Keratinocyte (primary cell): Measurements from ENCODE around the gene ANKRD42. TPM values are rescaled to one million over a fixed set of nuclear protein-coding genes. Genes with fewer than 3 reads are reported as not detected.
A peak's percentile ranks its signal among the peaks of the same experiment; 100 is the strongest.

ENCODE experiments used
- DNase-seq: peaks from one replicate; pipeline ENCODE4 v3.0.0-alpha.2; 2011; ENCODE audit warnings: low read depth, missing footprints, low spot score
- FAIRE-seq: peaks from 2 replicates; lab custom pipeline; 2011; peaks lifted over from hg19 to GRCh38; lab: Jason Lieb, UNC
- H2AFZ ChIP-seq: 2 replicates; pipeline ENCODE4 v1.6.0; 2012; ENCODE audit warnings: low read length, control low read depth, inconsistent platforms; ENCODE audit not compliant: control insufficient read depth
- H3K27ac ChIP-seq: 2 replicates; pipeline ENCODE4 v1.5.1; 2011; ENCODE audit warnings: low read length; ENCODE audit not compliant: control insufficient read depth, insufficient read depth
- H3K27me3 ChIP-seq: 3 replicates; pipeline ENCODE4 v1.6.0; 2011; ENCODE audit warnings: low read length; ENCODE audit not compliant: control insufficient read depth, insufficient read depth; ENCODE audit errors: extremely low read depth
- H3K36me3 ChIP-seq, 2 experiments: 2 replicates in 1 of 2; 3 replicates in 1 of 2; pipeline ENCODE4 v1.5.1; 2011; ENCODE audit warnings: low read length in 2 of 2, mild to moderate bottlenecking in 1 of 2; ENCODE audit not compliant: control insufficient read depth in 2 of 2, insufficient read depth in 2 of 2; ENCODE audit errors: extremely low read depth in 1 of 2
- H3K4me1 ChIP-seq: 3 replicates; pipeline ENCODE4 v1.5.1; 2011; ENCODE audit warnings: low read length; ENCODE audit not compliant: control insufficient read depth, insufficient read depth; ENCODE audit errors: extremely low read depth
- H3K4me2 ChIP-seq: 3 replicates; pipeline ENCODE4 v1.6.0; 2011; ENCODE audit warnings: low read depth, low read length; ENCODE audit not compliant: control insufficient read depth, insufficient read depth; ENCODE audit errors: extremely low read depth
- H3K4me3 ChIP-seq, 3 experiments: fragments of 200-600 bp in 1 of 3; sonication (generic) in 1 of 3; 2 replicates in 2 of 3; 3 replicates in 1 of 3; pipeline ENCODE4 v1.5.1; 2011 to 2016; ENCODE audit warnings: low read length in 3 of 3, mild to moderate bottlenecking in 3 of 3, control low read depth in 2 of 3, inconsistent platforms in 1 of 3, low read depth in 1 of 3, mixed read lengths in 1 of 3, mixed run types in 1 of 3, moderate library complexity in 1 of 3; ENCODE audit not compliant: control insufficient read depth in 2 of 3, insufficient read depth in 2 of 3; ENCODE audit errors: extremely low read depth in 1 of 3
- H3K79me2 ChIP-seq: 2 replicates; pipeline ENCODE4 v1.6.0; 2012; ENCODE audit warnings: low read length; ENCODE audit not compliant: control insufficient read depth, insufficient read depth
- H3K9ac ChIP-seq: 3 replicates; pipeline ENCODE4 v1.6.0; 2011; ENCODE audit warnings: low read length; ENCODE audit not compliant: control insufficient read depth, insufficient read depth; ENCODE audit errors: extremely low read depth
- H3K9me1 ChIP-seq: 3 replicates; pipeline ENCODE4 v1.6.0; 2011; ENCODE audit warnings: low read length; ENCODE audit not compliant: control insufficient read depth, insufficient read depth; ENCODE audit errors: extremely low read depth
- H3K9me3 ChIP-seq: 2 replicates; pipeline ENCODE4 v1.5.1; 2012; ENCODE audit warnings: low read depth, low read length; ENCODE audit not compliant: control insufficient read depth
- H4K20me1 ChIP-seq: 3 replicates; pipeline ENCODE4 v1.6.0; 2011; ENCODE audit warnings: low read length; ENCODE audit not compliant: control insufficient read depth, insufficient read depth; ENCODE audit errors: extremely low read depth
- EZH2 ChIP-seq: IDR thresholded peaks from one replicate; pipeline ENCODE4 v1.6.1; 2012; ENCODE audit warnings: inconsistent platforms, mild to moderate bottlenecking, low read length, moderate library complexity
- dilution Hi-C: fragments of 300-500 bp; cut with MboI; formaldehyde crosslinking; loops from one replicate; pipeline ENCODE4 v1.7.0; 2020; ENCODE audit warnings: low sequenced_read_pairs; ENCODE audit not compliant: extremely low pct_ligation_motif_present
- polyA plus RNA-seq, 5 experiments: library from polyadenylated mRNA; depleted of rRNA in 3 of 5; stranded (reverse) in 3 of 5; stranded (forward) in 1 of 5; unstranded in 1 of 5; fragments of >200 nt; gene quantifications; 1 replicate in 1 of 5; 2 replicates in 3 of 5; 3 replicates in 1 of 5; pipeline versions ENCODE4 v1.2.1 to v1.2.3, GENCODE V29; 2011 to 2012; ENCODE audit warnings: missing spikeins in 2 of 5, low read depth in 1 of 5, low replicate concordance in 1 of 5
- TF ChIP-seq, protein P1 (sequence below), 3 experiments: IDR thresholded peaks in 1 of 3; conservative IDR thresholded peaks in 1 of 3; optimal IDR thresholded peaks in 1 of 3; 2 replicates in 2 of 3; 3 replicates in 1 of 3; pipeline versions ENCODE3 to v1.5.1; 2011; ENCODE audit warnings: low read length in 3 of 3, mild to moderate bottlenecking in 3 of 3, moderate library complexity in 2 of 3, control low read depth in 1 of 3, inconsistent platforms in 1 of 3; ENCODE audit not compliant: insufficient read depth in 2 of 3; ENCODE audit errors: extremely low read depth in 1 of 3

The ANKRD42 gene
- polyA plus RNA-seq, 1 donor (not counting 4 experiments of a cell fraction or from before 2014, with no cell fraction given) = 11.0 TPM

DNA sequence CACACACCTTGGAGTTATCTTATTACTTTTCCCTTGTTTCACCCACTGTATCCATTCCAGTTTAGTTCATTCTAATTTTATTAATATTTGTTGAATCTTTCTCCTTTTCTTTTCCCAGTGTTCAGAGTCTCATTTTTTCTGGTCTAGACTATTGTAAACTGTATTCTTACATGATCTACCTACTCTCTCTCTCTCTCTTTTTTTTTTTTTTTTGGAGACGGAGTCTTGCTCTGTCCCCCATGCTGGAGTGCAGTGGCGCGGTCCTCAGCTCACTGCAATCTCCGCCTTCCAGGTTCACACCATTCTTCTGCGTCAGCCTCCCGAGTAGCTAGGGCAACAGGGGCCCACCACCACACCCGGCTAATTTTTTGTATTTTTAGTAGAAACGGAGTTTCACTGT, 2.1 kb downstream of the ANKRD42 start:
- dilution Hi-C loops = no loop called here
- peaks cover 17% of the 10 kb centered on the region for H3K4me1 ChIP-seq
- peak overlapping the region; percentile 51 for H2AFZ ChIP-seq
- DNase-seq = no peak
- no peaks in the 10 kb centered on the region for H4K20me1 ChIP-seq
- H3K9ac ChIP-seq = no peak overlapping the region
- no peak overlapping the region for H3K27ac ChIP-seq
- H3K36me3 ChIP-seq = peaks cover 9 to 15% of the 10 kb centered on the region in 2 experiments
- peak overlapping the region; percentile 78 for H3K4me2 ChIP-seq
- no peaks in the 10 kb centered on the region for H3K9me1 ChIP-seq
- H3K9me3 ChIP-seq = no peaks in the 10 kb centered on the region
- H3K4me3 ChIP-seq = no peak overlapping the region
- FAIRE-seq = no peak
- no peaks in the 10 kb centered on the region for H3K27me3 ChIP-seq
- peaks cover 23% of the 10 kb centered on the region for H3K79me2 ChIP-seq
- TF ChIP-seq EZH2 = no peak
- TF ChIP-seq, protein P1, sequence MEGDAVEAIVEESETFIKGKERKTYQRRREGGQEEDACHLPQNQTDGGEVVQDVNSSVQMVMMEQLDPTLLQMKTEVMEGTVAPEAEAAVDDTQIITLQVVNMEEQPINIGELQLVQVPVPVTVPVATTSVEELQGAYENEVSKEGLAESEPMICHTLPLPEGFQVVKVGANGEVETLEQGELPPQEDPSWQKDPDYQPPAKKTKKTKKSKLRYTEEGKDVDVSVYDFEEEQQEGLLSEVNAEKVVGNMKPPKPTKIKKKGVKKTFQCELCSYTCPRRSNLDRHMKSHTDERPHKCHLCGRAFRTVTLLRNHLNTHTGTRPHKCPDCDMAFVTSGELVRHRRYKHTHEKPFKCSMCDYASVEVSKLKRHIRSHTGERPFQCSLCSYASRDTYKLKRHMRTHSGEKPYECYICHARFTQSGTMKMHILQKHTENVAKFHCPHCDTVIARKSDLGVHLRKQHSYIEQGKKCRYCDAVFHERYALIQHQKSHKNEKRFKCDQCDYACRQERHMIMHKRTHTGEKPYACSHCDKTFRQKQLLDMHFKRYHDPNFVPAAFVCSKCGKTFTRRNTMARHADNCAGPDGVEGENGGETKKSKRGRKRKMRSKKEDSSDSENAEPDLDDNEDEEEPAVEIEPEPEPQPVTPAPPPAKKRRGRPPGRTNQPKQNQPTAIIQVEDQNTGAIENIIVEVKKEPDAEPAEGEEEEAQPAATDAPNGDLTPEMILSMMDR (optimal IDR thresholded peaks at IDR 0.05 in 1 of 3, IDR thresholded peaks at IDR 0.05 in 1 of 3, conservative IDR thresholded peaks at IDR 0.05 in 1 of 3; ENCODE audit: extremely low read depth in 1 of 3, insufficient read depth in 2 of 3, low read length in 3 of 3) = no peak

DNA sequence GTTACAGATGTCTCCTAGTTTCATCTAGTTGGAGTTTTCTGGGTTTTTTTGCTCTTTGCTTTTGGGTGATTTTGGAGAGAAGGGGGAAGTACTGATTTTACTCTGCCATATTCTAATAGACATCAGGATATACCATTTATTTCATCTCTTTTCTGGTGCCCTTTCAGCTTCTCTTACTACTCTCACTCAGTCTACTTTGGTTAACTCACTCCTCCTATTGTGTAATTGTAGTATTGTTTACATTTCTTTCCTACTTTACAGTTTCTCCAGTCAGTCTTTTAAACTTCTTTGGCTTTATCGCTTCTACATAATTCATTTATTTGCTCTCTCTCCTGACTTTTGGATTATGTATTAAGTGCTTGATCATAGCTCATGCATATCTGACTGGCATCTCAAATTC, 6.5 kb downstream of the ANKRD42 start:
- H3K36me3 ChIP-seq = no peaks in the 10 kb centered on the region
- dilution Hi-C loops = no loop called here
- no peak overlapping the region for H3K4me3 ChIP-seq
- peaks cover 2% of the 10 kb centered on the region for H3K79me2 ChIP-seq
- no peak overlapping the region for H2AFZ ChIP-seq
- FAIRE-seq (no peak), DNase-seq (no peak)
- no peaks in the 10 kb centered on the region for H3K9me3 ChIP-seq
- H3K9ac ChIP-seq = no peak overlapping the region
- H3K9me1 ChIP-seq = no peaks in the 10 kb centered on the region
- no peaks in the 10 kb centered on the region for H3K27me3 ChIP-seq
- no peak overlapping the region for H3K27ac ChIP-seq
- no peak overlapping the region for H3K4me2 ChIP-seq
- H4K20me1 ChIP-seq = no peaks in the 10 kb centered on the region
- H3K4me1 ChIP-seq = peaks cover 3% of the 10 kb centered on the region
- TF ChIP-seq, protein P1 (optimal IDR thresholded peaks at IDR 0.05 in 1 of 3, IDR thresholded peaks at IDR 0.05 in 1 of 3, conservative IDR thresholded peaks at IDR 0.05 in 1 of 3; ENCODE audit: extremely low read depth in 1 of 3, insufficient read depth in 2 of 3, low read length in 3 of 3) = no peak
